Neural progenitor cell (in vitro differentiated cells): ENCODE data around the gene ERFL. TPM values are rescaled to one million over a fixed set of nuclear protein-coding genes. Genes with fewer than 3 reads are reported as not detected.

Experiments
- DNase-seq: peaks from one replicate; pipeline ENCODE4 v3.0.0-alpha.2; 2016; ENCODE audit warnings: low spot score
- H2AFZ ChIP-seq: fragments of 200-600 bp; sonication (generic); replicated peaks from 2 replicates; pipeline ENCODE4 v1.6.1; 2016; ENCODE audit warnings: antibody characterized with exemption
- H3F3A ChIP-seq: fragments of 200-600 bp; sonication (generic); 2 replicates; pipeline ENCODE4 v1.6.1; 2016; ENCODE audit warnings: antibody characterized with exemption, low read depth
- H3K27ac ChIP-seq: fragments of 200-600 bp; sonication (generic); 2 replicates; pipeline ENCODE4 v1.5.1; 2016; ENCODE audit warnings: mild to moderate bottlenecking
- H3K27me3 ChIP-seq: fragments of 200-600 bp; sonication (generic); 2 replicates; pipeline ENCODE4 v1.6.1; 2016; ENCODE audit warnings: mild to moderate bottlenecking, moderate library complexity
- H3K36me3 ChIP-seq: fragments of 200-600 bp; sonication (generic); 2 replicates; pipeline ENCODE4 v1.5.1; 2016
- H3K4me1 ChIP-seq: fragments of 200-600 bp; sonication (generic); 2 replicates; pipeline ENCODE4 v1.6.1; 2016; ENCODE audit warnings: mixed run types
- H3K4me2 ChIP-seq: fragments of 200-600 bp; sonication (generic); 2 replicates; pipeline ENCODE4 v1.6.1; 2016
- H3K4me3 ChIP-seq: fragments of 200-600 bp; sonication (generic); 2 replicates; pipeline ENCODE4 v1.5.1; 2016
- H3K79me2 ChIP-seq: fragments of 200-600 bp; sonication (generic); 2 replicates; pipeline ENCODE4 v1.6.1; 2016; ENCODE audit warnings: low read depth
- H3K9ac ChIP-seq: fragments of 200-600 bp; sonication (generic); 2 replicates; pipeline ENCODE4 v1.6.1; 2016
- H3K9me3 ChIP-seq: fragments of 200-600 bp; sonication (generic); 2 replicates; pipeline ENCODE4 v1.5.1; 2016; ENCODE audit warnings: low read depth
- H4K20me1 ChIP-seq: fragments of 200-600 bp; sonication (generic); 2 replicates; pipeline ENCODE4 v1.6.1; 2016; ENCODE audit warnings: low read depth
- H3K27ac Mint-ChIP-seq: 3 replicates; pipeline ENCODE4 v1.8.0; 2021; ENCODE audit warnings: mixed read lengths
- H3K27me3 Mint-ChIP-seq: 2 replicates; pipeline ENCODE4 v1.8.0; 2022; ENCODE audit warnings: low read depth, mild to moderate bottlenecking, inconsistent platforms, moderate library complexity, mixed read lengths; ENCODE audit not compliant: insufficient read depth
- H3K36me3 Mint-ChIP-seq: 3 replicates; pipeline ENCODE4 v1.8.0; 2021; ENCODE audit warnings: mixed read lengths
- H3K4me1 Mint-ChIP-seq: 3 replicates; pipeline ENCODE4 v1.8.0; 2021; ENCODE audit warnings: mixed read lengths
- H3K4me3 Mint-ChIP-seq: 3 replicates; pipeline ENCODE4 v1.8.0; 2021; ENCODE audit warnings: mild to moderate bottlenecking, moderate library complexity, mixed read lengths
- H3K9me3 Mint-ChIP-seq: 3 replicates; pipeline ENCODE4 v1.8.0; 2020; ENCODE audit warnings: mixed read lengths
- CTCF ChIP-seq: fragments of 200-600 bp; sonication (generic); IDR thresholded peaks from 2 replicates; pipeline ENCODE4 v1.5.1; 2017; ENCODE audit warnings: antibody characterized with exemption, mild to moderate bottlenecking
- EZH2 ChIP-seq: fragments of 200-600 bp; sonication (generic); IDR thresholded peaks from 2 replicates; pipeline ENCODE4 v1.6.1; 2017; ENCODE audit warnings: antibody characterized with exemption, mild to moderate bottlenecking, moderate library complexity
- EZH2phosphoT487 ChIP-seq: fragments of 200-600 bp; sonication (generic); IDR thresholded peaks from 2 replicates; pipeline ENCODE4 v1.6.1; 2017; ENCODE audit warnings: antibody characterized with exemption
- total RNA-seq: library from RNA; depleted of rRNA; stranded (reverse); fragments of >200 nt; gene quantifications from 2 replicates; pipeline ENCODE4 v1.2.3, GENCODE V29; 2015; ENCODE audit warnings: low replicate concordance

The ERFL gene
- 0.22 and 0.65 TPM in 2 replicates for total RNA-seq

- H2AFZ ChIP-seq: peak within 1 kb of the TSS; percentile 58
- no peak within 1 kb of the TSS for H3K27ac ChIP-seq
- peak within 1 kb of the TSS; percentile 80 for H3K4me3 Mint-ChIP-seq
- peaks cover 26% of the 10 kb centered on the region for H3F3A ChIP-seq
- peaks cover 44% of the 10 kb centered on the region for H3K27me3 Mint-ChIP-seq
- DNase-seq: peak; percentile 52
- H3K4me1 ChIP-seq: peaks cover 5% of the 10 kb centered on the region
- H3K4me3 ChIP-seq: peak within 1 kb of the TSS; percentile 61
- TF ChIP-seq EZH2: peak; percentile 80
- TF ChIP-seq CTCF: no peak
- TF ChIP-seq EZH2phosphoT487: peak; percentile 5
- H3K4me2 ChIP-seq: peak within 1 kb of the TSS; percentile 94
- H3K9ac ChIP-seq: no peak within 1 kb of the TSS
- H3K9me3 ChIP-seq: no peaks in the 10 kb centered on the region
- no peak within 1 kb of the TSS for H3K27ac Mint-ChIP-seq
- no peaks in the 10 kb centered on the region for H3K36me3 ChIP-seq
- H3K27me3 ChIP-seq: peaks cover 98% of the 10 kb centered on the region
- H3K79me2 ChIP-seq: no peaks in the 10 kb centered on the region
- H4K20me1 ChIP-seq: peaks cover 41% of the 10 kb centered on the region
- H3K36me3 Mint-ChIP-seq: no peaks in the 10 kb centered on the region
- peaks cover 7% of the 10 kb centered on the region for H3K4me1 Mint-ChIP-seq
- peaks cover 2% of the 10 kb centered on the region for H3K9me3 Mint-ChIP-seq
These were observed at the start of gene ERFL for GRCh38 chr19:41928221-41928683. TSS of gene ERFL (minus strand) at chr19:41928449. CDS start at chr19:41912919, 15,530 bp downstream.

DNA sequence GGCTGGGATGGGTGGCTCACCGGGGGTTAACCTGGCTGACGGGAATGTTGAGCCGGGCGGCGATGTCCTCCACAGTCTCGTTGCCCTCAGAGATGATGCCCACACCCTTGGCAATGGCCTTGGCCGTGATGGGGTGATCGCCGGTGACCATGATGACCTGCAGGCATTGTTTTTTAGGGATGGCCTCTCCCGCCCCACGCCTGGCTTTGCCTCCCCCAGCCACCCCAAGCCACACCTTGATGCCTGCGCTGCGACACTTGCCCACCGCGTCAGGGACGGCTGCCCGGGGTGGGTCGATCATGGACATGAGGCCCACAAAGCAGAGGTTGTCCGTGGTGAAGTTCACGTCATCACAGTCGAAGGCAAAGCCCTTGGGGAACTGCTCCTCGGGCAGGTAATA, 49.7 kb upstream of the ERFL start:
- TF ChIP-seq CTCF (no peak), EZH2 (no peak), EZH2phosphoT487 (no peak)
- no peak overlapping the region for H3K27ac Mint-ChIP-seq
- Histone ChIP-seq H3K9ac (no peak overlapping the region), H3K27me3 (no peaks in the 10 kb centered on the region), H3K27ac (no peak overlapping the region), H3K79me2 (no peaks in the 10 kb centered on the region), H2AFZ (no peak overlapping the region), H3K4me1 (no peaks in the 10 kb centered on the region), H3K9me3 (no peaks in the 10 kb centered on the region), H4K20me1 (no peaks in the 10 kb centered on the region), H3K4me2 (no peak overlapping the region), H3F3A (no peaks in the 10 kb centered on the region), H3K36me3 (no peaks in the 10 kb centered on the region), H3K4me3 (no peak overlapping the region)
- H3K36me3 Mint-ChIP-seq: no peaks in the 10 kb centered on the region
- H3K27me3 Mint-ChIP-seq: peaks cover 6% of the 10 kb centered on the region
- no peak for DNase-seq
- H3K4me3 Mint-ChIP-seq: no peak overlapping the region
- H3K4me1 Mint-ChIP-seq: no peaks in the 10 kb centered on the region
- no peaks in the 10 kb centered on the region for H3K9me3 Mint-ChIP-seq

DNA sequence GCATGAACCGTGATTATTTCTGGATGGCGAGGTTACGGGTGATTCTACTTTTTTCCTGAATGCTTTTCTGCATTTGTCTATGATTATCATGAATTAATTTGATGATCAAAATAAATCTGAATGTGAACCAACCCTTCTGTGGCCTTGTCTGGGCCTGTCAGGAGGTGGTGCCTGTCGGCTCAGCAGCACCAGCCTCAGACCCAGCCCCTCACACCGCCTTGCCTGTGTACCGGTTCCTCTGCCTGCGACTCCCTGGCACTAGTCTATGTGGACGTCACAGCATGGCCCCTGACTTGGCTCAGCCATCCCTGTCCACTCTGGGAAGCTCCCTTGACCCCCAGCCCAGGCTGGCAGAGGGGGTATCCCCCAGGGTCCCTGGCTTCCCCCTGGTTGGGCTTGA, 46.4 kb upstream of the ERFL start:
- Histone ChIP-seq H2AFZ (no peak overlapping the region), H3K4me3 (no peak overlapping the region), H3F3A (no peaks in the 10 kb centered on the region), H3K9ac (no peak overlapping the region), H3K79me2 (no peaks in the 10 kb centered on the region), H3K27me3 (no peaks in the 10 kb centered on the region), H3K36me3 (no peaks in the 10 kb centered on the region), H3K9me3 (no peaks in the 10 kb centered on the region), H3K4me2 (no peak overlapping the region), H3K27ac (no peak overlapping the region), H3K4me1 (no peaks in the 10 kb centered on the region), H4K20me1 (no peaks in the 10 kb centered on the region)
- Mint-ChIP-seq H3K27me3 (peaks cover 5% of the 10 kb centered on the region), H3K9me3 (no peaks in the 10 kb centered on the region), H3K4me3 (no peak overlapping the region), H3K27ac (no peak overlapping the region), H3K36me3 (no peaks in the 10 kb centered on the region), H3K4me1 (no peaks in the 10 kb centered on the region)
- DNase-seq: no peak
- TF ChIP-seq CTCF: no peak
- TF ChIP-seq EZH2phosphoT487: no peak
- TF ChIP-seq EZH2: no peak
